Muscle layer of colon (tissue), 2 donors: Measurements from ENCODE around the gene QSER1.
"Not testable (repeated sequence)": the region's sequence is repeated elsewhere in the genome, so short reads cannot be mapped to it uniquely, and the experiment has no call there.

ENCODE experiments used
- H3K27ac ChIP-seq: one replicate; pipeline ENCODE4 v1.7.0; 2013; ENCODE audit warnings: low read depth, mild to moderate bottlenecking, low read length, moderate library complexity
- H3K27me3 ChIP-seq, 2 donors: one replicate each; pipeline ENCODE4 v1.7.0; 2013; ENCODE audit warnings: low read length in 2 of 2, mild to moderate bottlenecking in 2 of 2; ENCODE audit not compliant: insufficient read depth in 2 of 2, control insufficient read depth in 1 of 2
- H3K36me3 ChIP-seq: one replicate; pipeline ENCODE4 v1.7.0; 2013; ENCODE audit warnings: mild to moderate bottlenecking, low read length; ENCODE audit not compliant: insufficient read depth
- H3K4me1 ChIP-seq: one replicate; pipeline ENCODE4 v1.7.0; 2013; ENCODE audit warnings: mild to moderate bottlenecking, low read length; ENCODE audit not compliant: insufficient read depth
- H3K4me3 ChIP-seq, 2 donors: one replicate each; pipeline ENCODE4 v1.7.0; 2013; ENCODE audit warnings: low read length in 2 of 2, low read depth in 1 of 2, mild to moderate bottlenecking in 1 of 2, moderate library complexity in 1 of 2
- H3K9ac ChIP-seq: one replicate; pipeline ENCODE4 v1.7.0; 2013; ENCODE audit warnings: low read length
- H3K9me3 ChIP-seq: one replicate; pipeline ENCODE4 v1.7.0; 2013; ENCODE audit warnings: mild to moderate bottlenecking, low read length
- donor health status: abdominal sarcoma.
- donor health status: Adenocarcinoma of cecum.

Gene QSER1

DNA sequence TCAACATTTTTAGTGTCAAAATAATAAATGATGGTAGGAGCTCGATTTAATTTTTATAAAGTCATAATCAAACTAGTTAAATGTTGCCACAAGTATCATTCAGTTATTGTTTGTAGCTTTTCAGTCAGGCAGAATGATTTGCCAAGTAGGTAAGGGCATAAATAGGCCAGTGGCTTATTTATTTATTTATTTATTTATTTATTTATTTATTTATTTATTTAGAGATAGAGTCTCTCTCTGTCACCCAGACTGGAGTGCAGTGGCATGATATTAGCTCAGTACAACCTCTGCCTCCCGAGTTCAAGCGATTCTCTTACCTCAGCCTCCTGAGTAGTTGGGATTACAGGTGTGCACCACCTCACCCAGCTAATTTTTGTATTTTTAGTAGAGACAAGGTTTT is 79.6 kb downstream of the QSER1 start:
- H3K9me3 ChIP-seq, H3K4me3 ChIP-seq, H3K27me3 ChIP-seq, H3K9ac ChIP-seq, H3K27ac ChIP-seq, H3K4me1 ChIP-seq: not testable (repeated sequence)
- H3K36me3 ChIP-seq: peaks cover 12% of the 10 kb centered on the region

DNA sequence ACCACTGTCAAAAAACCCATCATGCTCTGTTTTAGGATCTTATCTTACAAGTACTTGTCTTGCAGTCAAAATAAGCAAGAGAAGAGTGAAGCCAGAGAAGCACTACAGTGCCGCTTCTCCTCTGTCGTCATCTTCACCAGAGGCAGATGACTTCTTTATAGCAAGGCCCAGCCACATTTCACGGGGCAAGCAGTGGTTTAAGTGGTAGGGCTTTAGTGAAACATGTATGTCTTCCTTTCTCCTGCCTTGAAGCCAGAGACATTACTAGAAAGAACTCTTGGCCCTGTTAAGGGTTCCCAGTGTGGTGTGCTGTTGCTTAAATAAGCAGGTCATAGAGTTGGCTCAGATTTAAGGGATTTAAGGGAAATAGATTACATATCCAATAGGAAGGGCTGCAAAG is 80.2 kb downstream of the QSER1 start:
- Histone ChIP-seq H3K36me3 (peaks cover 12% of the 10 kb centered on the region), H3K27ac (no peak overlapping the region), H3K9me3 (no peaks in the 10 kb centered on the region), H3K4me3 (no peak overlapping the region), H3K9ac (no peak overlapping the region), H3K4me1 (no peaks in the 10 kb centered on the region), H3K27me3 (no peaks in the 10 kb centered on the region)

DNA sequence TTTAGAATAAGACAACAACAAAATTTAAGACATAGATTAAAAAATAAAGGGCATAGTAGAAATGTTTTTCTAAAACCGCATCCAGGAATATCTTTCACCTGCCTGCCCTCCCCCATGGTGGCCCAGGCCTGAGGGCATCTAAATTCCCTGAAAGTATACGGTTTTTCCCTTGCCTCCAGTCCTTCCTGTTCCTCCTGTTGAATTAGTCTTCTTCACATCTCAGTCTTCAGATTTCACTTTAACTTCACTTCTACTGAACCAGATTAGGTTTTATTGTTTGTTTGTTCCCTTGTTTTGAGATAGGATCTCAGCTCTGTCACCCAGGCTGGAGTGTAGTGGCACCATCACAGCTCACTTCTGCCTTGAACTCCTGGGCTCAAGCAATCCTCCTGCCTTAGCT is 90.0 kb downstream of the QSER1 start:
- no peaks in the 10 kb centered on the region for H3K36me3 ChIP-seq

DNA sequence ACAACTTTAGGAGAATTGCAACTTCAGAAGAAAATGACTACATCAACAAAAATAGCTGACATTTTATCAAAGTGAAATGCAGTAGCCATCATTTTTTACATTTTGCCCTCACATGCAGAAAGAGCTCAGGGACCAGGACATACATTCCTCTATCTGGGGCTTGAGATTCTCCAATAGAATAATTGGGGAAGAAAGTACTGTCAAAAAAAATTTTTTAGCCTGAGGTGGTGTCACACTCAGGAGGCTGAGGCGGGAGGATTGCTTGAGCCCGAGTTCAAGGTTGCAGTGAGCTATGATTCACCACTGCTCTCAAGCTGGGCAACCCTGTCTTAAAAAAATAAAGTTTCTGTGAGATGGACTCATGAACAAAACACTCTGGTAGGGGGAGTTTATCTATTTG is 90.9 kb downstream of the QSER1 start:
- Histone ChIP-seq H3K9ac (no peak overlapping the region), H3K27me3 (no peaks in the 10 kb centered on the region), H3K36me3 (no peaks in the 10 kb centered on the region), H3K27ac (no peak overlapping the region), H3K9me3 (no peaks in the 10 kb centered on the region), H3K4me3 (no peak overlapping the region), H3K4me1 (no peaks in the 10 kb centered on the region)

More for the DNA sequence above, 90.0 kb downstream of the QSER1 start:
- Histone ChIP-seq H3K27me3 (no peaks in the 10 kb centered on the region), H3K9ac (no peak overlapping the region), H3K4me1 (no peaks in the 10 kb centered on the region), H3K4me3 (no peak overlapping the region), H3K9me3 (no peaks in the 10 kb centered on the region), H3K27ac (no peak overlapping the region)

DNA sequence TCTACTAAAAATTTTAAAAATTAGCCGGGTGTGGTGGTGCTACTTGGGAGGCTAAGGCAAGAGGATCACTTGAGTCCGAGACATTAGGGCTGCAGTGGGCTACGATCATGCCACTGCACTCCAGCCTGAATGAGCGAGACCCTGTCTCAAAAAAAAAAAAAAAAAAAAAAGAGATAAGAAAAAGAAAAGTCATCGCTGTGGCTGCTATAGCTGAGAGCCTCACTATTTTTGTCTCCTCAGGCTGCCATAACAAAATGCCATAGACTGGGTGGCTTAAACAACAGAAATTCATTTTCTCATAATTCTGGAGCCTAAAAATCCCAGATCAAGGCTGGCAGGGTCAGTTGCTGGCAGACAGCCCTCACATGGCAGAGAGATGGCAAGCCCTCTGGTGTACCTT is 93.0 kb downstream of the QSER1 start:
- no peaks in the 10 kb centered on the region for H3K9me3 ChIP-seq
- H3K27me3 ChIP-seq: no peaks in the 10 kb centered on the region
- H3K4me1 ChIP-seq: no peaks in the 10 kb centered on the region
- no peak overlapping the region for H3K9ac ChIP-seq
- H3K4me3 ChIP-seq: no peak overlapping the region
- H3K27ac ChIP-seq: no peak overlapping the region
- no peaks in the 10 kb centered on the region for H3K36me3 ChIP-seq

DNA sequence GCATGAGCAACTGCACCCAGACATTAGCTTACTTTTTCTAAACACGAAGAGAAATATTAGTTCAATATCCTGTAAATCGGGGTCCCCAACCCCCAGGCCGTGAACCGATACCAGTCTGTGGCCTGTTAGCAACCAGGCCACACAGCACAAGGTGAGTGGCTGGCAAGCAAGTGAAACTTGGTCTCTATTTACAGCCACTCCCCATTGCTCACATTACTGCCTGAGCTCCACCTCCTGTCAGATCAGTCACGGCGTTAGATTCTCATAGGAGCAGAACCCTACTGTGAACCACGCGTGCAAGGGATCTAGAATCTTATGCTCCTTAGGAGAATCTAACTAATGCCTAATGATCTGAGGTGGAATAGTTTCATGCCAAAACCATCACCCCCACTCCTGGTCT is 95.2 kb downstream of the QSER1 start:
- Histone ChIP-seq H3K9ac (no peak overlapping the region), H3K4me1 (no peaks in the 10 kb centered on the region), H3K9me3 (peaks cover 4% of the 10 kb centered on the region), H3K36me3 (no peaks in the 10 kb centered on the region), H3K4me3 (no peak overlapping the region), H3K27ac (no peak overlapping the region), H3K27me3 (no peaks in the 10 kb centered on the region)

DNA sequence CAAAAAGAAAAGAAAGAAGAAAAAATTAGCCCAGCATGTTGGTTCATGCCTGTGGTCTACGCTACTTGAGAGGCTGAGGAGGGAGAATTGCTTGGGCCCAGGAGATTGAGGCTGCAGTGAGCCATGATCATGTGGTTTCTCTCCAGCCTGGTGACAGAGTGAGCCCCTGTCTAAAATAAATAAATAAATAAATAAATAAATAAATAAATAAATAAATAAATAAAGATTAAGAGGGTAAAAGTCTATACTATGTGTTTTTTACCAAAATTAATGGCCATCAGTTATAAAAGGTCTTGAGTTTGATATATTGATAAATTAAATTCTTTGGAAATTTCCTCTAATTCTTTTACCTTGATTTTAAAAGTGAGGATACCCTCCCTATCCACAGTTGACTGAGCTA is 97.9 kb downstream of the QSER1 start:
- no peaks in the 10 kb centered on the region for H3K4me1 ChIP-seq
- no peak overlapping the region for H3K27ac ChIP-seq
- H3K9me3 ChIP-seq: peaks cover 4% of the 10 kb centered on the region
- no peak overlapping the region for H3K9ac ChIP-seq
- no peaks in the 10 kb centered on the region for H3K36me3 ChIP-seq
- no peaks in the 10 kb centered on the region for H3K27me3 ChIP-seq
- H3K4me3 ChIP-seq: no peak overlapping the region

DNA sequence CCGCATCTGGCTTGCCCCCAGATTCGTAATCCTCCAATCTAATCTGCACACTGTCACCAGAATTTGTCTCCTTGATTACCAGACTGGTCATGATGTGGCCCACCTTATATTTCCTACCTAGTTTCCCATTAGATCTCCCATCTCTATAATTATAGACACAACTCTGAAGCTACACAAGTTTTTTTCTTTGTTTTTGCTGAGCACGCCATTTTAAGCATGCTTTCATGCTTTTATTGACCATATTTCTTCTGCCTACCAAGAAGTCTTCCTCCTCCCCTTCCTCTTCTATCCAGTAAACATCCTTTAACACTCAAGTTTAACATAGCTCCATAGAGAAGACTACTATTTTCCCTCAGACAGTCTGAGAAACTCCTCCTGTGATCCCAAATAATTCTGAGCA is 98.8 kb downstream of the QSER1 start:
- H3K9me3 ChIP-seq: peaks cover 4% of the 10 kb centered on the region
- H3K4me3 ChIP-seq: no peak overlapping the region
- no peaks in the 10 kb centered on the region for H3K4me1 ChIP-seq
- H3K27ac ChIP-seq: no peak overlapping the region
- no peaks in the 10 kb centered on the region for H3K27me3 ChIP-seq
- H3K9ac ChIP-seq: no peak overlapping the region
- H3K36me3 ChIP-seq: no peaks in the 10 kb centered on the region

DNA sequence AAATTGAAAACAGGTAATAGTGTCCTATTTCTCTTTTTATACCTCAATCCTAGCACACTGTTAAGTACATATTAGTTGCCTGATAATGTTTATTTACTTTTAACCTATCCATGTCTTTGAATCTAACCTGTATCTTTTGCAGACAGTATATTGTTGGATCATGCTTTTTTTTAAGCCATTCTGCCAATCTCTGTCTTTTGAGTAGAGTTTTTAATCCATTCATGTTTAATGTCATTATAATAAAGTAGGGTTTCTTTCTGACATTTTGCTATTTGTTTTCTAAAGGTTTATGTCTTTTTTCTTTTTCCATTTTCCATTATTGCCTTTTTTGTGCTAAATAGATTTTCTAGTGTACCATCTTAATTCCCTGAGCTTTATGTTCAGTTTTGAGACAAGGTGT is 99.3 kb downstream of the QSER1 start:
- Histone ChIP-seq H3K27me3 (no peaks in the 10 kb centered on the region), H3K4me3 (no peak overlapping the region), H3K4me1 (no peaks in the 10 kb centered on the region), H3K27ac (no peak overlapping the region), H3K9me3 (peaks cover 4% of the 10 kb centered on the region), H3K9ac (no peak overlapping the region), H3K36me3 (no peaks in the 10 kb centered on the region)

DNA sequence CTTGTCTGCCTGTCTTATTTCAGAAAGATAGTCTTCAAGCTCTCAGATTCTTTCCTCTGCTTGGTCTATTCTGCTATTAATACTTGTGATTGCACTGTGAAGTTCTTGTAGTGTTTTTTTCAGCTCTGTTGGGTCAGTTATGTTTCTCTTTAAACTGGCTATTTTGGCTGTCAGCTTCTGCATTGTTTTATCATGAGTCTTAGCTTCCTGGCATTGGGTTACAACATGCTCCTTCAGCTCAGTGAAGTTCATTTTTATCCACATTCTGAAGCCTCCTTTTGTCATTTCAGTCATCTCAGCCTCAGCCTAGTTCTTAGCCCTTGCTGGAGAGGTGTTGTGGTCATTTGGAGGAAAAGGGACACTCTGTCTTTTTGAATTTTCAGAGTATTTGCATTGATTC is 107.6 kb downstream of the QSER1 start:
- H3K9ac ChIP-seq: no peak overlapping the region
- H3K36me3 ChIP-seq: no peaks in the 10 kb centered on the region
- H3K4me1 ChIP-seq: no peaks in the 10 kb centered on the region
- H3K4me3 ChIP-seq: no peak overlapping the region
- H3K27me3 ChIP-seq: no peaks in the 10 kb centered on the region
- no peaks in the 10 kb centered on the region for H3K9me3 ChIP-seq
- no peak overlapping the region for H3K27ac ChIP-seq

DNA sequence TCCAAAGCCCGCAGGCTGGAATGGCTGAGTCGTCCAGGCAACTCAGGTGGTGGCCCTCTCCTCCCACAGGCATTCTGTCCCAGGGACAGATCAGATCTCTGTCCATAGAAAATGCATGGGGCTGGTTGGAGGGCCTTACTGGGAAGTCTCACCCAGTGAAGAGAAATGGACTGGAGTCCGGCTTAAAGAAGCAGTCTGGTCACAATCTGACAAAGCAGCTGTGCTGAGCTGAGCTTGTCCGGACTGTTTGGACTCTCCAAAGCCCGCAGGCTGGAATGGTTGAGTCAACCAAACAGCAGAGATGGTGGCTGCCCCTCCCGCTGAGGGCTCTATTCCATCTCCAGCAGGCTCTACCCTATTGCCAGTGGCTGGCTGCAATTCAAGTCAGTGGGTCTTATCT is 108.7 kb downstream of the QSER1 start:
- no peaks in the 10 kb centered on the region for H3K27me3 ChIP-seq
- H3K9ac ChIP-seq: no peak overlapping the region
- H3K36me3 ChIP-seq: no peaks in the 10 kb centered on the region
- H3K27ac ChIP-seq: no peak overlapping the region
- no peaks in the 10 kb centered on the region for H3K9me3 ChIP-seq
- no peak overlapping the region for H3K4me3 ChIP-seq
- no peaks in the 10 kb centered on the region for H3K4me1 ChIP-seq

DNA sequence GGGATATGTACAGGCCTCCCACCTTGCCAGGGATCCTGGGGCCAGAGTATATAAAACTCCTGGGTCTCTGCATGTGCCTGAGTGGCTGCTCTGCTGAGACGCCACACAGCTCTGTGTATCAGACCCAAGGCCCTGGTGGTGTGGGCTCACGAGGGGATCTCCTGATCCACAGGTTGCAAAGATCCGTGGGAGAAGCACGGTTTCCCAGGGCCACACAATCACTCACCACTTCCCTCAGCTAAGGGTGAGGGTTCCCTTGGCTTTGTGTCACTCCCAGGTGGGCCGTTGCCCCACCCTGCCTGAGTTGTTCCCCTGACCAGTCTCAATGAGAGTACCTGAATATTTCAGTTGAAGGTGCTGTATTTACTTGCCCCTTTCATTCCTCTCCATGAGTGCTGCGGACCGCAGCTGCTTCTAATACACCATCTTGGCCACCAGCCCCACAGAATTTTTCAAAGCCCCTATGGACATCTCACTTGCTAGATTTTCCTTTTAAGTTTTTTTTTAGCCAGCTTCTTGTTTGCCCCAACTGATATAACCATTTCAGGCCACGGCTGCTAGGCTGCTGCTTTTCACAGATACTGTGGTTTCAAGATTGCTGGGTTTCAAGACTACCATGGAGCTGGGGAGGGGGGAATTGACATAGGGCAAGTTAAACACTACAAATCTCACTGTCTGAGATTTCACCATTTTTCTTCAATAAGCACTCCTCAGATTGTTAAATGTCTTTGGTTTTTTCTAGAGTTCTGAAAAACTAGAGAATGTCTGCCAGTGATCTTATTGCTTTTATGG is 109.3 kb downstream of the QSER1 start:
- no peak overlapping the region for H3K27ac ChIP-seq
- no peak overlapping the region for H3K9ac ChIP-seq
- H3K27me3 ChIP-seq: no peaks in the 10 kb centered on the region
- no peaks in the 10 kb centered on the region for H3K4me1 ChIP-seq
- no peaks in the 10 kb centered on the region for H3K9me3 ChIP-seq
- no peak overlapping the region for H3K4me3 ChIP-seq
- H3K36me3 ChIP-seq: no peaks in the 10 kb centered on the region
